NCI-H510A (cell line): ENCODE data around the gene PCBP3.

Experiments used
- DNase-seq: peaks from one replicate; lab custom pipeline; 2025; lab: John Stamatoyannopoulos, UW

The PCBP3 gene

GRCh38 chr21:45862543-45863207, 219.2 kb downstream of the PCBP3 start:
- DNase-seq: no peak

- DNase-seq: no peak
These were observed 219.7 kb downstream of the PCBP3 start for GRCh38 chr21:45863267-45863666.

- DNase-seq: no peak
These were observed 220.2 kb downstream of the PCBP3 start for GRCh38 chr21:45863751-45864150.

GRCh38 chr21:45864436-45864835, 220.9 kb downstream of the PCBP3 start:
- no peak for DNase-seq

GRCh38 chr21:45865106-45865835, 221.7 kb downstream of the PCBP3 start:
- DNase-seq: no peak

GRCh38 chr21:45866551-45866950, 223.0 kb downstream of the PCBP3 start:
- no peak for DNase-seq

- DNase-seq: no peak
These were observed 223.6 kb downstream of the PCBP3 start for GRCh38 chr21:45867041-45867666.

GRCh38 chr21:45867671-45868081, 224.2 kb downstream of the PCBP3 start:
- DNase-seq: no peak

GRCh38 chr21:45868086-45868485, 224.6 kb downstream of the PCBP3 start:
- no peak for DNase-seq

- DNase-seq: no peak
These were observed 225.0 kb downstream of the PCBP3 start for GRCh38 chr21:45868488-45868887.

GRCh38 chr21:45869121-45870007, 225.8 kb downstream of the PCBP3 start:
- no peak for DNase-seq

- DNase-seq: no peak
These were observed 226.9 kb downstream of the PCBP3 start for GRCh38 chr21:45870421-45870820.

GRCh38 chr21:45870851-45871615, 227.5 kb downstream of the PCBP3 start:
- DNase-seq: no peak

GRCh38 chr21:45871616-45872236, 228.2 kb downstream of the PCBP3 start:
- no peak for DNase-seq

GRCh38 chr21:45872471-45872870, 228.9 kb downstream of the PCBP3 start:
- no peak for DNase-seq

- no peak for DNase-seq
These were observed 229.4 kb downstream of the PCBP3 start for GRCh38 chr21:45872902-45873301.

GRCh38 chr21:45873418-45873817, 229.9 kb downstream of the PCBP3 start:
- no peak for DNase-seq

GRCh38 chr21:45873866-45874265, 230.3 kb downstream of the PCBP3 start:
- DNase-seq: no peak

GRCh38 chr21:45874716-45875415, 231.3 kb downstream of the PCBP3 start:
- no peak for DNase-seq

GRCh38 chr21:45875416-45875760, 231.9 kb downstream of the PCBP3 start:
- DNase-seq: no peak
